HepG2 (cell line): ENCODE results near the gene SYNGAP1. TPM values are rescaled to one million over a fixed set of nuclear protein-coding genes. Genes with fewer than 3 reads are reported as not detected.
A peak's percentile ranks its signal among the peaks of the same experiment; 100 is the strongest.

Source experiments
- CC2D1A ChIP-seq: sonication (generic); formaldehyde crosslinking; IDR thresholded peaks from 2 replicates; pipeline ENCODE4 v1.8.1; 2023; ENCODE audit warnings: mild to moderate bottlenecking, missing genetic modification reagents
- ELF4 ChIP-seq: sonication (generic); formaldehyde crosslinking; IDR thresholded peaks from 2 replicates; pipeline ENCODE4 v1.5.0; 2020; ENCODE audit warnings: missing genetic modification reagents, mild to moderate bottlenecking, moderate library complexity, borderline replicate concordance
- HIVEP1 ChIP-seq: sonication (generic); formaldehyde crosslinking; IDR thresholded peaks from 2 replicates; pipeline ENCODE4 v1.4.0; 2020; ENCODE audit warnings: mild to moderate bottlenecking, missing genetic modification reagents
- KLF6 ChIP-seq: IDR thresholded peaks from 2 replicates; pipeline ENCODE4 v1.8.0; 2016; ENCODE audit warnings: missing biosample characterization, missing genetic modification reagents
- PITX1 ChIP-seq: sonication (generic); formaldehyde crosslinking; IDR thresholded peaks from 2 replicates; pipeline ENCODE4 v1.5.1; 2020; ENCODE audit warnings: mild to moderate bottlenecking, missing genetic modification reagents
- SALL1 ChIP-seq: sonication (generic); formaldehyde crosslinking; IDR thresholded peaks from 2 replicates; pipeline ENCODE4 v1.8.0; 2022; ENCODE audit warnings: mild to moderate bottlenecking, missing genetic modification reagents
- SNAPC2 ChIP-seq: sonication (generic); formaldehyde crosslinking; IDR thresholded peaks from 2 replicates; pipeline ENCODE4 v1.8.1; 2022; ENCODE audit warnings: mild to moderate bottlenecking, missing genetic modification reagents
- ZEB1 ChIP-seq: IDR thresholded peaks from 2 replicates; pipeline ENCODE4 v1.6.1; 2012; ENCODE audit warnings: mild to moderate bottlenecking, low read depth, inconsistent platforms; ENCODE audit not compliant: insufficient replicate concordance
- ZFY ChIP-seq: sonication (generic); formaldehyde crosslinking; IDR thresholded peaks from 2 replicates; pipeline ENCODE4 v1.4.0; 2020; ENCODE audit warnings: missing genetic modification reagents
- ZNF350 ChIP-seq: sonication (generic); formaldehyde crosslinking; IDR thresholded peaks from 2 replicates; pipeline ENCODE4 v1.4.0; 2020; ENCODE audit warnings: mild to moderate bottlenecking, low read depth, missing genetic modification reagents, borderline replicate concordance
- ZNF441 ChIP-seq: sonication (generic); formaldehyde crosslinking; IDR thresholded peaks from 2 replicates; pipeline ENCODE4 v1.7.0; 2021; ENCODE audit warnings: missing genetic modification reagents, borderline replicate concordance
- ZNF709 ChIP-seq: sonication (generic); formaldehyde crosslinking; IDR thresholded peaks from 2 replicates; pipeline ENCODE4 v1.5.0; 2020; ENCODE audit warnings: mild to moderate bottlenecking, missing genetic modification reagents
- polyA plus RNA-seq, 8 experiments: library from polyadenylated mRNA; depleted of rRNA in 3 of 8; stranded (reverse) in 7 of 8; unstranded in 1 of 8; fragments of >200 nt; fragmentation: Illumina TruSeq in 4 of 8; extraction: Trizol in 4 of 8; gene quantifications; 2 replicates each; pipeline versions ENCODE4 v1.2.1 to v1.2.3, GENCODE V29; 2011 to 2016; ENCODE audit warnings: low read depth in 4 of 8, missing spikeins in 1 of 8, mixed read lengths in 1 of 8; ENCODE audit not compliant: insufficient read depth in 1 of 8
- total RNA-seq, 5 experiments: library from RNA; depleted of rRNA; stranded (reverse); fragments of >200 nt; fragmentation: Illumina TruSeq; extraction: Trizol; gene quantifications; 2 replicates each; pipeline ENCODE4 v1.2.3, GENCODE V29; 2016; ENCODE audit warnings: low read depth in 1 of 5
- TF ChIP-seq, protein P1 (sequence below): sonication (generic); formaldehyde crosslinking; IDR thresholded peaks from 2 replicates; pipeline ENCODE4 v1.4.0; 2020; ENCODE audit warnings: mild to moderate bottlenecking, missing genetic modification reagents
- TF ChIP-seq, protein P2 (sequence below): sonication (generic); formaldehyde crosslinking; IDR thresholded peaks from 2 replicates; pipeline ENCODE4; 2020; ENCODE audit warnings: missing genetic modification reagents, mild to moderate bottlenecking, borderline replicate concordance
- TF ChIP-seq, protein P3 (sequence below): sonication (generic); formaldehyde crosslinking; IDR thresholded peaks from 2 replicates; pipeline ENCODE4 v1.4.0; 2020; ENCODE audit warnings: missing genetic modification reagents
- TF ChIP-seq, protein P4 (sequence below): sonication (generic); formaldehyde crosslinking; IDR thresholded peaks from 2 replicates; pipeline ENCODE4 v1.8.0; 2022; ENCODE audit warnings: missing genetic modification reagents, mild to moderate bottlenecking, moderate library complexity, borderline replicate concordance
- TF ChIP-seq, protein P5 (sequence below): sonication (generic); formaldehyde crosslinking; IDR thresholded peaks from 2 replicates; pipeline ENCODE4 v1.4.0; 2020; ENCODE audit warnings: missing genetic modification reagents

Gene SYNGAP1
- total and polyA plus RNA-seq, 2 of the 13 experiments (the other 11 are each of a cell fraction or from before 2014, with no cell fraction given), result 0.75 to 1.1 TPM

DNA sequence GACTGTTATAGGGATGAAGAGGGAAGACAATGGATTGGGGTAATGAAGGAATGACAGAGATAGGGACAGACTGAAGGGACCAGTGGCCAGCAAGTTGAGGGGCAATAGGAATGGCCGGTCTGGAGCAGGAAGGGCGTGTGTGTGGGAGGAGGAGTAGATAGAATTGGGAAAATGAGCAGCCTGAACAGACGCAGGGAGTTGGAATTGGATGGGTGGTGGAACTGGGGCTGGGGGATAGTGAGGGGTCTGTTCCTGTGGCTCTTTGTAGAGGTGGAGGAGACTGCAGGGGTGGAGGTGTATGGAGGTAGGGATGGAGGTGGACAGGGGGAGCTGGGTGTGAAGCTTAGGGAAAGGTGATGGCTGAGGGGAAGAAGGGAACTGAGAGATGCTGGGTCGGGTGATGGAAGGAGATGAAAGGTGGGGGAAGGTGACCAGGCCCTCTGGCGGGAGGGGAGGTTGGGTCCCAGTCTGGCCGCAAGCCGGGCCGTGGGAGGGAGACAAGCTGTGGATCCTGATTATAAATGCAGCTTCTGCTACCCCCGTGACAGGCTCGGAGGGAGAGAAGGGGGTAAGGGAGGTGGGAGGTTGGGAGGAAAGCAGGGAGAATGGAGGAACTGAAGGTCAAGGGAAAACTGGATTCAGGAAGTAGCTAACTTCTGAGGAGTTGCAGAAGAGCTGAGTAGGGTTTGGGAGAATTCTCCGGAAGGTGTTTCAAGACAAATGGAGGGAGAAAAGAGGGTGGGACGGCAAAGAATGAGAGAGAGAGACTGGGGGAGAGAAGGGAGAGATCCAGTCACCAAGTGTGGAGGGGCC is 5.2 kb downstream of the SYNGAP1 start (continued):
- TF ChIP-seq, protein P1, sequence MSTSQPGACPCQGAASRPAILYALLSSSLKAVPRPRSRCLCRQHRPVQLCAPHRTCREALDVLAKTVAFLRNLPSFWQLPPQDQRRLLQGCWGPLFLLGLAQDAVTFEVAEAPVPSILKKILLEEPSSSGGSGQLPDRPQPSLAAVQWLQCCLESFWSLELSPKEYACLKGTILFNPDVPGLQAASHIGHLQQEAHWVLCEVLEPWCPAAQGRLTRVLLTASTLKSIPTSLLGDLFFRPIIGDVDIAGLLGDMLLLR, result no peak
- TF ChIP-seq CC2D1A (CRISPR knock-in tag) (0 out of 2 replicates have a peak, but pooled peaks have one; percentile 13), ZEB1 (no peak), PITX1 (CRISPR knock-in tag) (peak; percentile 27; the same call in 1 of the 2 replicates), ZNF441 (0 out of 2 replicates have a peak, but pooled peaks have one; percentile 47), SALL1 (CRISPR knock-in tag) (0 out of 2 replicates have a peak, but pooled peaks have one; percentile 3), KLF6 (CRISPR knock-in tag) (no peak), ELF4 (0 out of 2 replicates have a peak, but pooled peaks have one; percentile 34), HIVEP1 (0 out of 2 replicates have a peak, but pooled peaks have one; percentile 17), ZFY (CRISPR knock-in tag) (no peak), ZNF350 (0 out of 2 replicates have a peak, but pooled peaks have one; percentile 27), ZNF709 (CRISPR knock-in tag) (peak; percentile 37; the same call in 1 of the 2 replicates), SNAPC2 (CRISPR knock-in tag) (0 out of 2 replicates have a peak, but pooled peaks have one; percentile 54)
- TF ChIP-seq, protein P2, sequence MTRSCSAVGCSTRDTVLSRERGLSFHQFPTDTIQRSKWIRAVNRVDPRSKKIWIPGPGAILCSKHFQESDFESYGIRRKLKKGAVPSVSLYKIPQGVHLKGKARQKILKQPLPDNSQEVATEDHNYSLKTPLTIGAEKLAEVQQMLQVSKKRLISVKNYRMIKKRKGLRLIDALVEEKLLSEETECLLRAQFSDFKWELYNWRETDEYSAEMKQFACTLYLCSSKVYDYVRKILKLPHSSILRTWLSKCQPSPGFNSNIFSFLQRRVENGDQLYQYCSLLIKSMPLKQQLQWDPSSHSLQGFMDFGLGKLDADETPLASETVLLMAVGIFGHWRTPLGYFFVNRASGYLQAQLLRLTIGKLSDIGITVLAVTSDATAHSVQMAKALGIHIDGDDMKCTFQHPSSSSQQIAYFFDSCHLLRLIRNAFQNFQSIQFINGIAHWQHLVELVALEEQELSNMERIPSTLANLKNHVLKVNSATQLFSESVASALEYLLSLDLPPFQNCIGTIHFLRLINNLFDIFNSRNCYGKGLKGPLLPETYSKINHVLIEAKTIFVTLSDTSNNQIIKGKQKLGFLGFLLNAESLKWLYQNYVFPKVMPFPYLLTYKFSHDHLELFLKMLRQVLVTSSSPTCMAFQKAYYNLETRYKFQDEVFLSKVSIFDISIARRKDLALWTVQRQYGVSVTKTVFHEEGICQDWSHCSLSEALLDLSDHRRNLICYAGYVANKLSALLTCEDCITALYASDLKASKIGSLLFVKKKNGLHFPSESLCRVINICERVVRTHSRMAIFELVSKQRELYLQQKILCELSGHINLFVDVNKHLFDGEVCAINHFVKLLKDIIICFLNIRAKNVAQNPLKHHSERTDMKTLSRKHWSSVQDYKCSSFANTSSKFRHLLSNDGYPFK (CRISPR knock-in tag), result peak; percentile 45; the same call in 1 of the 2 replicates
- TF ChIP-seq, protein P3, sequence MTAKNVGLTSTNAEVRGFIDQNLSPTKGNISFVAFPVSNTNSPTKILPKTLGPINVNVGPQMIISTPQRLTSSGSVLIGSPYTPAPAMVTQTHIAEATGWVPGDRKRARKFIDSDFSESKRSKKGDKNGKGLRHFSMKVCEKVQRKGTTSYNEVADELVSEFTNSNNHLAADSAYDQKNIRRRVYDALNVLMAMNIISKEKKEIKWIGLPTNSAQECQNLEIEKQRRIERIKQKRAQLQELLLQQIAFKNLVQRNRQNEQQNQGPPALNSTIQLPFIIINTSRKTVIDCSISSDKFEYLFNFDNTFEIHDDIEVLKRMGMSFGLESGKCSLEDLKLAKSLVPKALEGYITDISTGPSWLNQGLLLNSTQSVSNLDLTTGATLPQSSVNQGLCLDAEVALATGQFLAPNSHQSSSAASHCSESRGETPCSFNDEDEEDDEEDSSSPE, result no peak
- TF ChIP-seq, protein P4, sequence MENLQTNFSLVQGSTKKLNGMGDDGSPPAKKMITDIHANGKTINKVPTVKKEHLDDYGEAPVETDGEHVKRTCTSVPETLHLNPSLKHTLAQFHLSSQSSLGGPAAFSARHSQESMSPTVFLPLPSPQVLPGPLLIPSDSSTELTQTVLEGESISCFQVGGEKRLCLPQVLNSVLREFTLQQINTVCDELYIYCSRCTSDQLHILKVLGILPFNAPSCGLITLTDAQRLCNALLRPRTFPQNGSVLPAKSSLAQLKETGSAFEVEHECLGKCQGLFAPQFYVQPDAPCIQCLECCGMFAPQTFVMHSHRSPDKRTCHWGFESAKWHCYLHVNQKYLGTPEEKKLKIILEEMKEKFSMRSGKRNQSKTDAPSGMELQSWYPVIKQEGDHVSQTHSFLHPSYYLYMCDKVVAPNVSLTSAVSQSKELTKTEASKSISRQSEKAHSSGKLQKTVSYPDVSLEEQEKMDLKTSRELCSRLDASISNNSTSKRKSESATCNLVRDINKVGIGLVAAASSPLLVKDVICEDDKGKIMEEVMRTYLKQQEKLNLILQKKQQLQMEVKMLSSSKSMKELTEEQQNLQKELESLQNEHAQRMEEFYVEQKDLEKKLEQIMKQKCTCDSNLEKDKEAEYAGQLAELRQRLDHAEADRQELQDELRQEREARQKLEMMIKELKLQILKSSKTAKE, result no peak
- TF ChIP-seq, protein P5, sequence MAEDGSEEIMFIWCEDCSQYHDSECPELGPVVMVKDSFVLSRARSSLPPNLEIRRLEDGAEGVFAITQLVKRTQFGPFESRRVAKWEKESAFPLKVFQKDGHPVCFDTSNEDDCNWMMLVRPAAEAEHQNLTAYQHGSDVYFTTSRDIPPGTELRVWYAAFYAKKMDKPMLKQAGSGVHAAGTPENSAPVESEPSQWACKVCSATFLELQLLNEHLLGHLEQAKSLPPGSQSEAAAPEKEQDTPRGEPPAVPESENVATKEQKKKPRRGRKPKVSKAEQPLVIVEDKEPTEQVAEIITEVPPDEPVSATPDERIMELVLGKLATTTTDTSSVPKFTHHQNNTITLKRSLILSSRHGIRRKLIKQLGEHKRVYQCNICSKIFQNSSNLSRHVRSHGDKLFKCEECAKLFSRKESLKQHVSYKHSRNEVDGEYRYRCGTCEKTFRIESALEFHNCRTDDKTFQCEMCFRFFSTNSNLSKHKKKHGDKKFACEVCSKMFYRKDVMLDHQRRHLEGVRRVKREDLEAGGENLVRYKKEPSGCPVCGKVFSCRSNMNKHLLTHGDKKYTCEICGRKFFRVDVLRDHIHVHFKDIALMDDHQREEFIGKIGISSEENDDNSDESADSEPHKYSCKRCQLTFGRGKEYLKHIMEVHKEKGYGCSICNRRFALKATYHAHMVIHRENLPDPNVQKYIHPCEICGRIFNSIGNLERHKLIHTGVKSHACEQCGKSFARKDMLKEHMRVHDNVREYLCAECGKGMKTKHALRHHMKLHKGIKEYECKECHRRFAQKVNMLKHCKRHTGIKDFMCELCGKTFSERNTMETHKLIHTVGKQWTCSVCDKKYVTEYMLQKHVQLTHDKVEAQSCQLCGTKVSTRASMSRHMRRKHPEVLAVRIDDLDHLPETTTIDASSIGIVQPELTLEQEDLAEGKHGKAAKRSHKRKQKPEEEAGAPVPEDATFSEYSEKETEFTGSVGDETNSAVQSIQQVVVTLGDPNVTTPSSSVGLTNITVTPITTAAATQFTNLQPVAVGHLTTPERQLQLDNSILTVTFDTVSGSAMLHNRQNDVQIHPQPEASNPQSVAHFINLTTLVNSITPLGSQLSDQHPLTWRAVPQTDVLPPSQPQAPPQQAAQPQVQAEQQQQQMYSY, result peak; percentile 36; the same call in 1 of the 2 replicates
